GM18519 (cell line): ENCODE results near the gene TSPEAR.
"Not testable (repeated sequence)": the region's sequence is repeated elsewhere in the genome, so short reads cannot be mapped to it uniquely, and the experiment has no call there.

ENCODE experiments used
- ATAC-seq: cut with Tn5 transposase; IDR thresholded peaks from one replicate; pipeline ENCODE4 v1.9.1; 2021; ENCODE audit warnings: mild to moderate bottlenecking, moderate library complexity; ENCODE audit not compliant: unreplicated experiment, low FRiP score

Gene TSPEAR

DNA sequence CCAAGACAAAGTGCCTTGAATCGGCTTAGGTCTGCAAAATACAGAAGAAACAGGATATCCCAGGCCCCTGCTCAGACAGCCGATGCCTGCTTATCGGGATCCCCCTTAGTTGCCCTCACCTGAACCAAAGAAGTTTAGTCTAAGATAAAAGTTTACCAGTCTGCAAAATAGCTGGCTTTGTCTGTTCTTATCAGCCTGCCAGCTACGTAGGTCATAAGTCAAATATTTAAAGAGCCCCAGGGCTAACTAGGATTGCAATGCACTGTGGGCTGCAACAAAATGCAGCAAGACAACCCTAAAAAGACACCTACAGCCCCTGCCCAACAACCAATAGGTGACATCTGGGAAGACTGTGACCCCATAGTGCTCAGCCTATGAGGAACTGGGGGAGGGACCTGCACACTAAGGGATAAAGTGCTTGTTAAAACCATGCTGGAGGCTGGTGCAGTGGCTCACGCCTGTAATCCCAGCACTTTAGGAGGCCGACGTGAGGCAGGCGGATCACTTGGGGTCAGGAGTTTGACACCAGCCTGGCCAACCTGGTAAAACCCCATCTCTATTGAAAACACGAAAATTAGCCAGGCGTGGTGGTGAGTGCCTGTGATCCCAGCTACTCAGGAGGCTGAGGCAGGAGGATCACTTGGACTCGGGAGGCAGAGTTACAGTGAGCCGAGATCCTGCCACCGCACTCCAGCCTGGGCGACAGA, 228.6 kb downstream of the TSPEAR start:
- ATAC-seq: no peak

DNA sequence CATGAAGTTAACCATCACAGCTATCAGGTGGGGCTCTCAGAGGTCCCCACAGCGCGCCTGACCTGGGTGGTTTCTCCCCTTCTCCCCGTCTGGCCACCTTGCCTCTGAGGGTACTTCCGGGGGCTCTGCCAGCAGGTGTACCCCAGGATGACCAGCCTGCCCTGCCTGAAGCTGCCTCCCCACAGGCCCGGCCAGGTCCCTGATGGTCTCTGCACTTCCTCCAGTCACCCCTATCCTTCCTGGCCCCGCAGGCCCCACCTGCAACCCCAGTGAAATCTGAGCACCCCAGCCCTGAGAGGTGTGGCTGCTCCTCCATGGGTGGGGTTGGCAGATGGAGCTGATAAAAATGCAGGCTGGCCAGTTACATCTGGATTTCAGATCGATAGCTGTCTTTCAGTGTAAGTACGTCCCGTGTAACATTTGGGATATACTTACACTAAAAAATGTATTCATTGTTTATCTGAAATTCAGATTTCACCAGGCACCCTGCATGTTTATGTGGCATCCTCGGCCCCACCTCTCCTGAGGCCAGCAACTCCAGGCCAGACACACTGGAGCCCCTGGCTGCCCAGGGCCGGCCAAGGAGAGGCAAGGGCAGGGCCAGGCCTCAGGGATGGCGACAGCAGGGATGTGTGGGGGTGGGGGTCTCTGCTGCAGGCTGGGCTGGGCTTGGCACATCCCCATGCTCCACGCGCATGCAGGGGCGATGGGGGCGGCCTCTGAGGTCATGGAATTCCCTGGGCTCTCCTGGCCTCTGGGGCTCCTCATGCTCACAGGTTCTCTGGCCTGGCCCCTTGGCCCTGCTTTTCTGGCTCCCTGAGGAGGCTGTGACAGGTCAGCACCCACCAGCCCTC, 230.9 kb downstream of the TSPEAR start:
- ATAC-seq: no peak

DNA sequence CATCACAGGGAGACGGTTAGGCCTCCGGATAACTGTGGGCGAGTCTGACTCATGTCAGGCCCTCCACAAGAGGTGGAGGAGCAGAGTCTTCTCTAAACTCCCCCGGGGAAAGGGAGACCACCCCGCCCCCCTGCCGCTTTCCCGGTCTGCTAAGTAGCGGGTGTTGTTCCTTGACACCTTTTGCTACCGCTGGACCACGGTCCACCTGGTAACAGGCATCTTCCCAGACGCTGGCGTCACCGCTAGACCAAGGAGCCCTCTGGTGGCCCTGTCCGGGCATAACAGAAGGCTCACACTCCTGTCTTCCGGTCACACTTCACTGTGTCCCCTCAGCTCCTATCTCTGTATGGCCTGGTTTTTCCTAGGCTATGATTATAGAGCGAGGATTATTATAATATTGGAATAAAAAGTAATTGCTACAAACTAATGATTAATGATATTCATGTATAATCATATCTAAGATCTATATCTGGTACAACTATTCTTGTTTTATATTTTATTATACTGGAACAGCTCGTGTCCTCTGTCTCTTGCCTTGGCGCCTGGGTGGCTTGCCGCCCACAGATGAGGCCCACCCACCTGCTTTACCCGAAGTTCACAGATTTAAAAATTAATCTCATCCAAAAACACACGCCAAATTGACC, 231.7 kb downstream of the TSPEAR start:
- ATAC-seq: not testable (repeated sequence)

DNA sequence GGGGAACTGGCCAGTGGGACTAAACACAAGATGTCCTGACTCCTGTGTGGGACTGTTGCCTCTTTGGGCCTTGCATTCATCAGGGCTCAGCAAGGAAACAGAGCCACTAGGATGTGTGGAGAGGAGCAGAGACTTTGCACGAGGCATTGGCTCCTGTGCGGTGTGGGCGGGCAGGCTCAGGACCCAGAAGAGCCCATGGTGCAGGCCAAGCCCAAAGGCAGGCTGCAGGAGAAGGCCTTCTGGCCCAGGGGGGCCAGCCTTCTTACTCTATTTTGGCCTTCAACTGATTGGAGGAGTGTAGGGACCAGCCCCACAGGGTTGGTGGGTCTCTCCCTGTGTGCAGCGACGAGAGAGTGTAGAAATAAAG, 232.6 kb downstream of the TSPEAR start:
- no peak for ATAC-seq

DNA sequence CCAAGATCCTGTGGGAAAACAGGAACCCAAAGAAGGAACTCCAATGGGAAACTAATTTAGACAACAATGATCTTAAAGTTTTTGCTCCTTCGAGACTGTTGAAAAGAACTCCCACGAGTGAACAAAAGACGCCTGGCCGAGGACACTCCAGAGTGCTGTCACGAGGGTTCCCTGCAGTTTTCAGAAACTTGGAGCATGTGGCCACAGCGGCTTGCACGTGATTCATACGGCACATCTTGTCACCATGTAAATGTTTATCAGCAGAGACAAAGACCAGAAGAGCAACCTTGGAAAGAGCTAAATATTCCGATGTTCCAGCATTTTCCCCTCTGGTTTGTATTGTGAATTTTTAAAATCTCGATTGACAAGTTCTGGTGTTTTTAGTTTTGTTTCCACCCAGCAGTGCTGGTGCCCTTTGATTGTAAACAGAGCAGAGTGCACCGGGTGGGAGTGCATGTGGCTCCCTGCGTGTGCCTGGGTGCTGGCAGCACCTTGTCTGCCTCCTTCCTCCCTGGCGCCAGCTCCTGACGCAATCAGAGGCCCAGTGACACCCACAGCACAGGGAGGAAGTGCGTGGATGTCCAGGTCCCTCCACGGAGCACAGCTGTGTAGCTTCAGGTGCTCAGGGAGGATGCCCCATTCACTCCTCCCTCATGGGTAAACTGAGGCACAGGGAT, 233.1 kb downstream of the TSPEAR start:
- ATAC-seq: no peak

DNA sequence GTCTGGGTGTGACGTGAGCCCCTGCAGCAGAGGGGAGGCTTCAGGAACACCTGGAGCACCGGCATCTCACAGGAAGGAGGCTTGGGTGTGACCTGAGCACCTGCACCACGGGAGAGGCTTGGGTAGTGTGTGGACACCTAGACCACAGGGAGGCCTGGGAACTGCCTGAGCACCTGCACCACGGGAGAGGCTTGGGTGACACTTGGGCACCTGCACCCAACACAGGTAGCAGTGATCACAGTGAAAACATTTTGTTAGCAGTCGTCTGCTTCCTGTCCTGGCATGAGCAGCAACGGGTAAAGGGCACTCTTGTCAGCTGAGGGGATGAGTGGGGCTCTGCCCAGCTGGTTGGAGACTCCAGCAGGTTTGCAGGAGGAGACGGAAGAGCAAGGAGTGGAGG, 233.7 kb downstream of the TSPEAR start:
- no peak for ATAC-seq

DNA sequence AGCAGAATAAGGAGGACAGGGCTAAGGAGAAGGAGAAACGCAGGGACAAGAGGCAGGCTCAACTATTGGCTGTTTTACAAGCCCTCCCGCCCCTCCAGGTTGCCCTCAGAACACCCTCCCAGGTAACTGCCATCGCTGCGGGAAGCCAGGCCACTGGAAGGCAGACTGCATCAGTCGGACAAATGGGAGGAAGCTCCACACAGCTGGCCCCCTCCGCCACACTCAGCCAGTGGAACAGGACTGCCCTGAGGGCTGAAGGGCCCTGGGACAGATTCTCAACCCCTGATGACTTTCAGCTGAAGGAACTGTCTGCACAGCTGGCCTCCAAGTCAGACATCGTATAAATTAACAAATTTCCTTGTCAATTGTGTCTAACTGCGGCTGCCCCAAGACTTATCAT, 234.2 kb downstream of the TSPEAR start:
- no peak for ATAC-seq

DNA sequence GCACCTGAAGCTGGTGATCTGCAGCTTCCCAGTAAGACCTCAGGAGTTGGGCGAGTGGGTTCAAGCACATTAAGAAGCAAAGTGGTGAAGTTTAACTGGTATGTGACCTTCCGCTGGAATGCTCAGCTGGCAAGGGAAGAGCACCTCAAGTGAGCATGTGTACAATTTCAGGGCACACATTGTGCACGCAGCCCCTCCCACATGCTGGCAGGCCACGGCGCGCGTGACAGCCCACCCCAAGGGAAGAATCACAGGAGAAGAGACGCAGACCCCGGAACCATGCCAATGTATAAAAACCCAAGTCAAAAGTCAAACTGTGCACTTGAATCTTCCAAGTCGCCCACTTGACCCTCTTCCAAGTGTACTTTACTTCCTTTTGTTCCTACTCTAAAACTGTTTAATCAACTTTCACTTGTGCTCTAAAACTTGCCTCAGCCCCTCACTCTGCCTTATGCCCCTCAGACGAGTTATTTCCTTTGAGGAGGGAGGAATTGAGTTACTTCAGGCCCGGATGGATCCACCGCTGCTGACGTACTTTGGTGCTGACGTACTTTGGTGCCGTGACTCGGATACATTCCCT, 236.0 kb downstream of the TSPEAR start:
- ATAC-seq: no peak

DNA sequence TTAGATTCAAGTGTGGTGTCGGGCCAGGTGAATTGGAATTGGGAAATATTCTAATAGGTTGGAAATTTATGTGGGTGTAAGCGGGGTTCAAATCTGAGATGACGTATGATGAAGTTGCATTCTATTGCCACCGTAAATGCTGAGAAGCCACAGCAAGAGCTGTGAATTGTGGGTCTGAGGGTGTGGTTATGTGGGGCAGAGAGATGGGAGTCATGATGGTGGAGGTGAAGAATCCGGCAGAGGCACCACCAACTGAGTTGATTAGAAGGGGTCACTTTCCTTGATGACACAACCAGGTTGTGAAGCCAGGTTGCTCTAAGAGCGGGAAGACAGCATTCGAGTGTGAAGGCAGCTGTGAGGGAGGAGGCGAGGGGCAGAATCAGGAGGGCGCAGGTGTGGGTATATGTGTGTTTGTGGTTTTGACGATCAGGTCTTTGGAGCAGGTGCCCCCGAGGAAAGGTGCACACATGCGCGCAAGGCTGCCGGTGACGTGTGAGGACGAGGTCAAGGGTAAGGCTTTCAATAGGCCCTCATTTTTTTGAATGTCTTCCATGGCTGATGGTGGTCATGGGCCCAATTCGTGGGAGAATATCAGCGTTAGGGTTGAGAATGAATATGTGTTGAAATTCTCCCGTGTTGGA, 237.3 kb downstream of the TSPEAR start:
- no peak for ATAC-seq

DNA sequence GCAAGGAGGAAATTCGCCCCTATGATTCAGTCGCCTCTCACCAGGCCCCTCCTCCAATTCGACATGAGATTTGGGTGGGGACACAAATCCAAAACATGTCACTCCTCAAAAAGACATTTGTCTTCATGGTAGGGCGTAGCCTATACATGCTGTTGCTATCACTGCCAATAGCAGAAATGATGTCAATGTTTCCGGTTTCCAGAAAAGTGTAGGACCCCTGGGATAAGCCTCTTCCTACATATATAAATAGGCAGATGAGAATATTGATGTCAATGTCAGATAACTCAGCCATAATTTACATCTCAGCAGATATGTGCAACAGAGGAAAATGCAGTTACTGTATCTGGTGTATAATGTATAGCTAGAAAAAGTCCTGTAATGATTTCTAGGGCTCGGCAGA, 239.4 kb downstream of the TSPEAR start:
- no peak for ATAC-seq

DNA sequence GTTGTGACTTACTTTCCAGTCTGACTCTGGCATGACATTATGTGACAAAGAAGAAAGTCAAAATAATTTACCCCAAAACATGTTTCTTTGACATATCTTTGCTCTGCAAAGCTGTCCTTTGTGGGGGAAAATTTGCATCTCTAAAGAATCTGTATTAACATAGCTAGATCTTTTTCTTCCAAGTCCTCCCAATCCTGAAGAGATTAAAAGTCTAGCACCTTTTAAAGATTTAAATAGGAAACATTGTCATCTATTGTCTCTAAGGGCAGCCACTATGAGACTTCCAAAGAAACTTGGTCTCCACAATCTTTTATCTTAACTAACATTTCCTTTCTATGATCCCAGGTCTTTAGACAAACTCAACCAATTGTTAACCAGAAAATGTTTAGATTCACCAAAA, 240.0 kb downstream of the TSPEAR start:
- ATAC-seq: no peak

DNA sequence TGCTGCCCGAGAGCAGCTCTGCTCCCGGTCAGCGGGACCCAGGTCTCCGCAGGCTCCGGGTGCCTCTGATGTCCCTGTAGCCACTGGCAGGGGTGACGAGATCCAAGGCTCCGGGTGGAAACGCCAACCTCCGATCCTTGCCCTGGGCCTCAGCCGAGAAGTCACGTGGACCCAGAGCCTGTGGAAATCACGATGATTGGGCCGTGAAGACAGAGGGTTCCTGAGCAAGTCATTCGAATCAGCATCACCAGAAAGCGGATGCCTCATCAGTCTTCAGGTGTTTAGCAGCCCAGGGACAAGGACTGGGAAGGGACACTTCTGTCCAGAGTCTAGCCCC, 243.5 kb downstream of the TSPEAR start:
- ATAC-seq: no peak

DNA sequence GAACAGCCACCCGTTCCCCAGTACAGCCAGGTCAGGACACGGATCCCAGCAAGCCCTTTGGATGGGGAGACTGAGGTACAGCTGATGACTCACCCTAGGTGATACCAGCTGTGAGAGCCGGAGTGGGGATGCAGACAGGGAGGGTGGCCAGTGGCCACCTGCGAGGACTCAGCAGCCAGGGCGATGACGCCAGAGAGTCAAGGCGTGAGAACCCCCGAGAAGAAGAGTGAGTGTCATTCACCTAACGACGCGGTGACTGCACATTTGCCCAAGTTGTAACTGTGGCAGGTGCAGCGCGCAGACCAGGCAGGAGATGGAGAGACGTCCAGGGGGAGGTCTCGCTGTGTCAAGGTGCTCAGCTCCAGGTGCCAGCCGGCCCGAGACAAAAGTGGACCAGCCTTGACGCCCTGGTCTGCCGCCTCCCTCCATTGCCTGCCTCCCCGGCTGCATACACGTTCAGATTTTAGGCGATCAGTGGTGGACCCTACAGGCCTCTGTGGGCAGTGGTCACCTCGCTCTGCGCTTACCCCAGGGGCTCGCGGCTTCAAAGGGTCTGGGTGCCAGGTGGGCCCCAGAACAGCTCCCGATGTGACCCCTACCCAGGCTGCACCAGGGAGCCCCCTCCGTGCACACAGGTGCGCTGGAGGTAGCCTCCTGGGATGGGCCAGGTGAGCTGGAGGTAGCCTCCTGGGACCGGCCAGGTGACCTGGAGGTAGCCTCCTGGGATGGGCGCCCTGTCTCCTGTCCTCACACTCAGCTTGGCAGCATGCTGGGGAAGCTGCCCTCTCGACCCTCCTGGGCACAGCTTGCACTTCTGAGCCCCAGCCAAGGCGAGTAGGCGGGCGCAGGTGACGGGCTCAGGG, 244.1 kb downstream of the TSPEAR start:
- ATAC-seq: no peak

DNA sequence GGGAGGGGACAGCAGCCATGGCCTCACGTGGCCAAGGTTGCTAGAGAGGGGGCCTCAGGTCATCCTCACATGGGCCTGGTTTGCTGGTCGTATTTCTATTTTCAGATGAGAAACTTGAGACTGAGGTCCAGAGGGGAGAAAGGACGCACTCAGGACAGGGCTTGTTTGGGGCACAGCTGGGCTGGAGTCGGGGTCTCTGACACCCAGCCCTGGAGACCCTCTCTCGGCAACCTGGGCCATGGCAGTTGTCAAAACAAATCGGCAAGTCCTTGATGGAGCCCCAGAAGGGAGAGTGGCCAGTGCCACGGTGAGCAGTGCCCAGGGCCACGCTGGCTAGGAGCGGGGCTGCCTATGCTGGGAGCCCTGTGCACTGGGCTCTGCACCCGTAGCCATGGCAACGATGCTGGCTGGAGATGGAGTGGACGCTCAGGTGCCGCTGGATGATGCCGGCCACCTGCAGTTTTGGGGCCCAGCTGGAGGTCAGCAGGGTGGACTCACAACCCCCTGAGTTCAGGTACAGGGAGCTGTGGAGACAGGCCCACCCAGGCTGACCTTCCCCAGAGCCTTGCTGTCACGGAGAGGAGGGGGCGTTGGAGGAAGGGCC, 244.9 kb downstream of the TSPEAR start:
- no peak for ATAC-seq

DNA sequence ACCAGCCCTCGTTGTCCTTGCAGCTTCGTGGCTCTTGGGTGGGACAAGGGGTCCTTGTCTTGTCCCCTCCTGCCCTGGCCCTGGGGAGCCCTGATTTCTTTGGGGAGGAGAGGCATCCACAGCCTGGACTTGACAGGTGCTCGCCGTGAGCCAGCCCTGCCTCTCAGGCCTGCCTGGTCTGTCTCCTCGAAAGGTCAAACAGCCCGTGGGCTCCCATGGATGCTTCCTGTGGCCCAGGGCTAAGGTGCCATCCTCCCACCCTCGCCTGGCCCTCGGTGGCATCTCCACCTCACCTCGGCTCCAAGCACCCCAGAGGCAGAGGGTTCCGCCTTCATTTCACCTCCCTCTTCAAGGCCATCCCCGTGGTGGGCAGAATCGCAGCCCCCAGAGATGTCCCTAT, 247.0 kb downstream of the TSPEAR start:
- no peak for ATAC-seq

DNA sequence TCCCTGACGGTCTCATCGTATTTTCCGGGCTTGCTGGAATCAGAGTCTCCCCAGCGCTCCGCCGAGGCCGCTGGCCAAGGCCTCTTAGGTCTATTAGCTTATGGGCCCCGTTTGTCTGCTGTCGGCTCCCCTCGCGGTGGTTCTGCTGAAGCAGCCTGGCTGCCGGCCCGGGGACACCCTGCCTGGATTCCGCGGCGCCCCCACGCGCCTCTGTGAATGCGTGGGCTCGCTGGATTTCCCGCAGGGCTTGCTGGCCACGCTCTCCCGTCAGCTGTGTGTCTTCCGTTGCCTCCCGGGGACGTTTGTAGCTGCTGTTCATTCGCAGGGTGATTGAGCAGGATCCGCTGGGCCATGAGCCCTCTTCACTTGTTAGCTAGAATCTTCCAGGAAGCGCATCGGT, 247.6 kb downstream of the TSPEAR start:
- ATAC-seq: no peak

DNA sequence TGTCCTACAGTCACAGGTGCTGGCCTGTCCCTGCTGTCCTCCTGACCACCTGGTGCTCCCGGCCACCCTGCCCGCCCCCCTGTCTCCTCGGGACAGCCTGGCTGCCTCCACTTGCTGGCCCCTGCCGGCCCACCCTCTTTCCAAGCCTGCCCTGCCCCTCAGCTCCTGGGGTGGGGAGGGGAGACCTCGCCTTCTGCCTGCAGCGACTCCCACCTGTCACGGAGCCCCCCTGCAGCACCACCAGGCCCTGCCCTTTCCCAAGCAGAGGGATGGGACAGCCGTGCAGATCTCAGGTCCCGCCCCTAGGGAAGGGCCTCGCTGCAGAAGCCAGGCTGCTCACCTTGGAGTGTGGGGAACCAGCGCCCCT, 248.6 kb downstream of the TSPEAR start:
- no peak for ATAC-seq

DNA sequence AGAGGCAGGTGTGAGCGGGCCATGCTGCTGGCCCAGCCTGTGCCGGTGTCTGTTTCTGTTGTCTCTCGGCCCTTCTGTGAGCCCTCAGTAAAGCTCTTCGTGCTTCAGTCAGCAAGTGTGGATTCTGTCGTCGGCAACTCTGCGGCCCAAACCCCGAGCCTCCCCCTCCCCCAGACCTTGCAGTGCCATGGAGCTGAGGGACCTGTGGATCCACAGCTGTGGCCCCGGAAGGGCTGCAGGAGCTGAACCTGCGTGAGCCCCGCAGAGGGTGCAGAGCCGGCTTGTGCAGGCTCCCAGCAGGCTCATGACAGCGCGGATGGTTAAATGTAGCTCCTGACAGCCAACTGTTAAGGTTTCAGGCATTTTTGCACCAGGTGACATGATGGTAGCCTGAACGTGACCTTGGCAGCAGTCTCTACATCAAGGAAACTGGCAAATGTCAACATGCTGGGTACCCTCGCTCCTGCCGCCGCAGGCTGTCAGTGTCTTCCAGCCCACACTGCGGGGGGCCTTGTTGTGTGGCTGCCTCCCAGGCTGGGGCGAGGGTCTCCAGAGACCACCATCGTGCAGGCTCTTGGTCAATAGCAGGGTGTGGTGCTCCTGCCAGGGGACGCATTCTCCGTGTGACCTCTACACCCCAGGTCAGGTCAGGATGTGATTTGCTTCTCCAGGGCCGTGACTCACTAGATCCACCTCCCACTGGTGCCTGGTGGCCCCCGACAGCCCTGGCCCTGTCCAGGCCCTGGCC, 249.1 kb downstream of the TSPEAR start:
- no peak for ATAC-seq
